ENCODE results near the gene PNPLA2. TPM values are rescaled to one million over a fixed set of nuclear protein-coding genes. Genes with fewer than 3 reads are reported as not detected.

Gene PNPLA2
- total RNA-seq, 1 experiment from 2014 or later = 45.4 TPM

DNA sequence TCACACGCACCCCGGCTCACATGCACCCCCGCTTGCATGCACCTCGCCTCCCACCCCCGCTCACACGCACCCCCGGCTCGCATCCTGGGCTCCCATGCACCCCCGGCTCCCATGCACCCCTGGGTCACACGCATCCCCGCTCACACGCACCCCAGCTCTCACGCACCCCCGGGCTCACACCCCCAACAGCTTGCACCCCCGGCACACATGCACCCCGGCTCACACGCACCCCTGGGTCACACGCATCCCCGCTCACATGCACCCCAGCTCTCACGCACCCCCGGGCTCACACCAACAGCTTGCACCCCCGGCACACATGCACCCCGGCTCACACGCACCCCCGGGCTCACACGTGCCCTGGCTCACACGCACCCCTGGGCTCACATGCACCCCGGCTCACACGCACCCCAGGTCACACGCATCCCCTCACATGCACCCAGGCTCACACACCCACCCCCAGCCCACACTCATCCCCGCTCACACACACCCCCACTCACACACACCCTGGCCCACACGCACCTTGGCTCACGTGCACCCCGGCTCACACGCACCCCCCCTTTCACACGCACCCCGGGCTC is 40.1 kb downstream of the PNPLA2 start:
- DNase-seq (ENCODE audit: low read depth) = no peak

DNA sequence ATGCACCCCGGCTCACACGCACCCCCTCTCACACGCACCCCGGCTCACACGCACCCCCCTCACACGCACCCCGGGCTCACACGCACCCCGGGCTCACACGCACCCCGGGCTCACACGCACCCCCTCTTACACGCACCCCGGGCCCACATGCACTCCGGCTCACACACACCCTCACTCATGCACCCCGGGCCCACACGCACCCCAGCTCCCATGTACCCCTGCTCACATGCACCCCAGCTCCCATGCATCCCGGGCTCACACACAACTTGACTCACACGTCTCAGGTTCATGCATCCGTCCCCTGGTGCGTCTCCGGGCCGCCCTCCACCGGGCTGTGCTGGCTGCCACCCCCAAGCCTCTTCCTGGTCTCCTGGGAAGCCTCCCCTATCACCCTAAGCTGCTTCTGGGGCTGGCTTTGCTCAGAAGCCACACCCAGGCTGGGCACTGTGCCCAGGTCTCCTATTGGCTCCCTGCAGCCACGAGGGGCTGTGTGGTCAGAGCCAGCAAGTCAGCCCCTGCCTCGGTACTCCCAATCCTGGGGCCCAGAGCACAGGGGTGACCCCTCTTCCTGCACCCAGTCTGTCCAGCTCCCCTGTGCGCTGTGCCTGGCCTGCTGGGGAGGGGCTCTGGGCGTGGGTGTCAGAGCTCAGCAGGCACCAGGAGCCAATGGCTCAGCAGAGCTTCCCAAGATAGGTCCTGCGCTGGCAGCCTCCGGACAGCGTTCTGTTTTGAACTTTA is 40.8 kb downstream of the PNPLA2 start:
- no peak for DNase-seq (ENCODE audit: low read depth)

DNA sequence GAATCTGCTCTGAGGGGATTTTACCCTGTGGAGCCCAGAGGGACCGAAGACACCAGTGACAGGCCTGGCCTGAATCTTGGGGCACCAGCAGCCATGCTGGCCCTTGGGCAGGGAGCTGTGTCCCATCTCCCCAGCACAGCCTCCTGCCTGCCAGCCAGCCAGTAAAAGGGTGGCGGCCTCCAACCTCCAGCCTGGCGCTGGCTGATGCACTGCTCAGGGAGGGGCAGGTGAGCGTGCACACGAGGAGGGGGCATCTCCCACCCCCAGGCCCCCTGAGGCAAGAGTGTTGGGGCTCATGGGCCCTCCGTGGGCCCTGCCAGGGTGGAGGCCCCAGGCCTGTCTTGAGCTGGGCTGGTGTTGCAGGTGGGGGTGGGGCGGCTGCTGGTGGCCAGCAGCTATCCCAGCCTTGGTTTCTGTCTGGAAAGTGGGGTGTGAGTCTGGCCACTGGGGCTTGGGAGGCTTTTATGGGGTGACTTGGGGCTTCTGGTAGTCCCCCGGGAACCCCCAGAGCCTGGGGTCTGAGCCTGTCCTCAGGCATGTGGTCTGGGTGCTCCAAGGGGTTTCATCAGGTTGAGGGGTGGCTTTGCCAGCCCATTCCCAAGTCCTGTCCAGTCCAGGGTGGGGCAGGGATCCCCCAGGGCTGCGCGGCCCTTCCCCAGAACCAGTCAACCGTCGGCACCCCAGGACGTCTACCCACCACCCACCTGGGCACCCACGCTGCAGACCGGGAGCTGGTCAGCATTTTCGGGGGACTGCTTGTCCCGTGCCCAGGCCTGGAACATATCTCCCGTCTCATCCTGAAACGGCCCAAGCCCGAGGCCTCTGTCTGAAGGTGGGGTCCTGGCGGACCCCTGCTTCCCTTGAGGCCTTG is 41.8 kb downstream of the PNPLA2 start:
- DNase-seq (ENCODE audit: low read depth) = no peak

DNA sequence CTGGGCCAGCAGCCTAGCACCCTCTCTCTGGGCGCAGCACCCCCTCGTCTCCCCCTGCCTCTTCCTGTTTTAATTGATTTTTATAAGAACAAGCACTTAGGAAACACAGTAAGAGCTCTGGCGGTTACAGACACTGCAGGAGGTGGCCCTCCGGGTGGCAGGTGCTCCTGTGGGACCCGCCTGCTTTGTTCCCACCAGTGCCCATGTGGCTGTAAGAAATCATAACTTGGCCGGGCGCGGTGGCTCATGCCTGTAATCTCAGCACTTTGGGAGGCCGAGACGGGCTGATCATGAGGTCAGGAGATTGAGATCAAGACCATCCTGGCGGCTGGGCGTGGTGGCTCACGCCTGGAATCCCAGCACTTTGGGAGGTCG is 42.4 kb downstream of the PNPLA2 start:
- no peak for DNase-seq (ENCODE audit: low read depth)

DNA sequence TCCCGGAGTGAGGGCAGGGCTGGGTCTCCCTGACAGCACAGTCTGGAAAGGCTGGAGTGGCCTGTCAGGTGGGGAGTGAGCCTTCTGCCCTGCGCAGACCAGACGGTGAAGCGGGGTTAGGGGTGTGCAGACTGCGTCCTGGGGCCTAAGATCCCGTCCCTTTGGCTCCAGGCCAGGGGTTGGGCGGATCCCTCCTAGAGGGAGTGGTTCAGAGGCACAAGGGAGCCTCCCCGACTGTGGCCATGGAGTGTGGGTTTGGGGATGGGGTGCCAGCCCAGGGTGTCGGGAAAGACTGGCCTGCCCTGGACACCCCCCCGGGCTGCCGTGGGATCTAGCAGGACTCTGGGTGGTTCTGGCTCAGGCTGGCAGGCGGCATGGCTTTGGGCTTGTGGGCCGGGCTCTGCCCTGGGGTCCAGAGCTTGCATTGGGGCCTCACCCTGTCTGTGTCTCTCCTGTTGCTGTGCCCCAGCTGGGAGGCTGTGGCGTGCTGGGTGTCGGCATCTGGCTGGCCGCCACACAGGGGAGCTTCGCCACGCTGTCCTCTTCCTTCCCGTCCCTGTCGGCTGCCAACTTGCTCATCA is 43.5 kb downstream of the PNPLA2 start:
- no peak for DNase-seq (ENCODE audit: low read depth)

DNA sequence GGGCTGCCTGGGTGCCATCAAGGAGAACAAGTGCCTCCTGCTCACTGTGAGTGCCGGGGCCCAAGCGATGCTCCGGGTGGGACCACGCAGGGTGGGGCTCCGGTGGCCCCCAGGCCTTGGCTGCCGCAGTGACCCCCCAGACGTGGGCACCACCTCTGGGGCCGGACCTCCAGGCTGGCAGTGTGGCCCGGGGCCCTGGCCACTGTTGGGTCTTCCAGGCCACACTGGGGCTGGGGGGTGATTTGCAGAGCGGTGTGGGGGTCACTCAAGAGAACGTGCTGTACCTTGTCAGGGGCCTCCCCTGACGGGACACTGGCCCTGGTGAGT is 43.9 kb downstream of the PNPLA2 start:
- no peak for DNase-seq (ENCODE audit: low read depth)

DNA sequence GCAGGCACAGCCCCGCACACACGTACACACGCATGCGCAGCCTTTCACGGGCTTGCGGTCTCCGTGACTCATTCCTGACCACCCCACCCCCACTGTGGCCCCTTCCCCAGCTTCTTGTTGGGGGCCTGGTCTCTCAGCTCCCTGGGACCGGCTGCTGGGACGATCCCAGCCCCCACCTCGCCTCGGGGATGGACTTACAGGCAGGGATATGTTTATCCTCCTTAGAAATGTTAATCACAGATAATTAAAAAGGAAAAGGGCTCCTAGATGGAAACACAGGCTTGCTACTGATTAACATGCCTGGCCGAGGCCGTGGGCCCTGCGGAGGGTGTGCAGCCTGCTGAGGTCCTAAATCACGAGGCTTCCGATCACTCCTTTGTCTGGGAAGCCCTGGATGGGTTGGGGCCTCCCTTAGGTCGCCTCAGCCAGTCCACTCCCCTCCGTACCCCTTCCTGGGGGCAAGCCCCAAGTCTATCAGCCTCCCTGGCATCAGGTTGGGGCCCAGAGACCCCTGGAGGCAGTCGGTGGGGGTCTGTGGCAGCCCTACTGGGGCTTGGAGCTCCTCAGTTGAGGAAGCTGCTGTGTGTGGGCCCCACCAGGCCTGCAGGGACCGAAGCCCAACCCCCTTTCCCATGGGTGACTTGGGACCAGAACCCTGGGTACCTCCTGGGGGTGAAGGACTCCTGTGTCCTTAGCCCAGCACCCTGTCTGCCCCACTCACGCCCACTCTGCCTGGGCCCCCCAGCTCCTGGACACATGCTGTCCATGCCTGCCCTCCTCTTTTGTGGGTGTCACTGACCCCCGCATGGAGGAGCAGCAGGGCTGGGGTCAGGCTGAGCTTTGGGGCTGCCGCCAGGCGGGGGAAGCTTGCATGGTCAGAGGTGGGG is 44.6 kb downstream of the PNPLA2 start:
- DNase-seq (ENCODE audit: low read depth) = no peak

DNA sequence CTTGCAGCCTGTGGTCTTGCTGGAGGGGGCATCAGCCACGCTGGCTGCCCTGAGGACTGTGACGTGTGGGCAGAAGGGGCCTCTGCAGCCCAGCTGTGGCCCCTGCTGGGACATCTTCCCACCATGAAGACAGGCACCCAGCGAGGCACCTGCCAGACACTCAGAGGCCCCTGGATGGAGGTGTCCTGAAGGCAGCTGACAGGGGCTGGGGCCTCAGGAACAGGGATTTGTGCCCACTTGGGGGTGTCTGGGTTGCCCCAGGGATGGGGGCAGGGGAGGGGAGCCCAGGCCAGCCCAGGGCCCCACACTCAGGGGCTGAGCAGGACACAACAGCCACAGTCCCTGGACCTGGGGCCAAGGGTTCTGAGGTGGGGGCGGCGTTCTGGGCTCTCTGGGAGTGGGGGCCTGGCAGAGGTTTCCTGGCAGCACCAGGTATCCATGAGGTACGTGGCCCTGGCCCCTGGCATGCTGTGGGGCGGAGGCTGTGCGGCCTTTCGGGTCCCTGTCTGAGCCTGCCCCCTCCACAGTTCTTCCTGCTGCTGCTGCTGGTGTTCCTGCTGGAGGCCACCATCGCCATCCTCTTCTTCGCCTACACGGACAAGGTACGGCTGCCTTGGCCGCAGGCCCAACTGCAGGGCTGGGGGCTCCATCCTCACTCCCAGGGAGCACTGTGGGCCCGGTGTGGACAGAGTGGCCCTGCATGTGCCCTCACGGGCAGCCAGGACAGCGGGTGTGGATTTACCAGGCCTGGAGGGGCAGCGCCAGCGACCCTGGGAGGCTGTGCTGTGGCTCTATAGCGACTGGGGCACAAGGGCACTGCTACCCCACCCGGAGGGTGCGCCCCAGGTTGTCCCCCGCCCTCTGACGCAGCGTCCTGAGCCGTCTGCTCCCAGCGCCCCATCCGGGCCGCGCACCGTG is 45.5 kb downstream of the PNPLA2 start:
- no peak for DNase-seq (ENCODE audit: low read depth)

DNA sequence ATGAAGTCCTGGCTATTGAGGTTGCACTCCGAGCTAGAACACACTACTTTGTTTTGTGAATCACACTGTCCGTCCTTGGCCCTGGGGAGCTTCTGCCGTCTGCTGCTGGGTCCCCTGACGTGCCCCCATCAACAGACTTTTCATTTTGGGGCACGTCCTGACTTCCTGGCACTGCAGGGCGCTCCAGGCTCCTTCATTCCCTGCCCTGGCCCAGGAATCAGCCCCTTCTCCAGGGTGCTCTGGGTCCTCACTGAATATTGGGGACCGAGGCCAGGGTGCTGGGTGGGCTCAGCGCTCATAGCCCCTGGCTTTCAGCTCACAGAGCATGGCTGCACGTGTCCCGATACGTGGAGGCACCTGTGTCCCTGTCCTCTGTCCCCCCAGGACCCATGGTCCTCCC is 46.2 kb downstream of the PNPLA2 start:
- no peak for DNase-seq (ENCODE audit: low read depth)

DNA sequence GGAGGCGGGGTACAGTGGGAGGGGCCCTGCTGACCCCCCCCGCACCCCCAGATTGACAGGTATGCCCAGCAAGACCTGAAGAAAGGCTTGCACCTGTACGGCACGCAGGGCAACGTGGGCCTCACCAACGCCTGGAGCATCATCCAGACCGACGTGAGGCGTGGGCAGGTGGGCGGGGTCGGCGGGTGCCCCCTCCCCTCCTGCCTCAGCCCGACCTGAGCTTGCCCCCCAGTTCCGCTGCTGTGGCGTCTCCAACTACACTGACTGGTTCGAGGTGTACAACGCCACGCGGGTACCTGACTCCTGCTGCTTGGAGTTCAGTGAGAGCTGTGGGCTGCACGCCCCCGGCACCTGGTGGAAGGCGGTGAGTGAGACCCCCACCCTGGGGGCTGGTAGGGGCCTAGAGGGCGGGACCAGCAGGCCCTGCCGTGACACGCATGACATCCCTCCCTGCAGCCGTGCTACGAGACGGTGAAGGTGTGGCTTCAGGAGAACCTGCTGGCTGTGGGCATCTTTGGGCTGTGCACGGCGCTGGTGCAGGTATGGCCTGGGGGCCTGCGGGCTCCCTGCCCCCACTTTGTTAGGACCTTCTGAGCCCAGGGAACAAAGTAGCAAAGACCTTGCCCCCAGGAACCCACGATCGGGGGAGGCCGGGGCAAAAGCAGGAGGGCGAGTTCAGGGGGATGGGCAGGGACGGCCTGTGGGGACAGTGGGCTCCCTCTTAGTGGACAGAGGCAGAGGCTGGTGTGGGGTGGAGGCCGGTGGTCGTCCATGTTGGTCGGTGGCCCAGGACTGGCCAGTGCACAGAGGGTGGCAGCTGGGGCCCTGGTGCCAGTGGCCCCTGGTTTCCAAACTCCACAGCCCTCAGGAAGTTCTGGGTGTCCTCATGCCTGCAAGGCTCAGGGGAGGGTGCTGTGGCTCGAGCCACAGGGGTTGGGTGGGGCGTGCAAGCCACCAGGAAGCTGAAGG is 47.0 kb downstream of the PNPLA2 start:
- no peak for DNase-seq (ENCODE audit: low read depth)

DNA sequence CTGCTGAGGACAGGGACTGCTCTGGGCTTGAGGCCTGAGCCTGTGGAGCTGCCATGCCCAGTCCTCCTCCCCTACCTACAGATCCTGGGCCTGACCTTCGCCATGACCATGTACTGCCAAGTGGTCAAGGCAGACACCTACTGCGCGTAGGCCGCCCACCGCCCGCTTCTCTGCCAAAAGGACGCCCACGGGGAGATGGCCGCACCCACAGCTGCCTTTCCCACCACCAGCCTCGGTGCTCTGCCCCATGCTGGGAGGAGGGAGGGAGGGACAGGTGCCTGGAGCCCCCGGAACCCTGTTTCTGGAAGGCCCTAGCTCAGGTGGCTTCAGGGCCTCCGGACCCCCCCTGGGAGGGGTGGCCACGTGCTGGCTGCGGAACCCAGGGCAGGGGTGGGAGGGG is 47.8 kb downstream of the PNPLA2 start:
- DNase-seq (ENCODE audit: low read depth) = no peak

DNA sequence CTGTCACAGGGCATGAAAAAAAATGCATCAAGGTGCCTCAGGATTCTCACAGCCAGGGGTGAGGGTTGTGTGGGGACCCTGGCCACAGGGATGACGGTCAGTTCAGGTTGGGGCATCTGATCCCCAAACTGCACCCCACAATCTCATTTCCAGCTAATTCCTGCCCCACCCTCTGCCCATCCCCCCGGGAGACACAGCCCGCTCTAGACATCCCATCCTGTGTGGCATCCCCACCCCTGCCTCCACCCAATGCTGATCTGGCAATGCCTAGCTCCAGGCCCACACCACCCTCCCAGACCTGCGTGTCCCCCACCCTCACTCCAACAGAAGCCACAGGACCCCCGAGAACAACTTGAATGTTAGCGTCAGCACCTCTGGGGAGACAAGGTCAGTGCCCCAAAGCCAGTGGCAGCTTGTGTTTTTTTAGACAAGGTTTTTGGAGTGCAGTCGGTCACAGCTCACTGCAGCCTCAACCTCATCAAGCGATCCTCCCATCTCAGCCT is 49.2 kb downstream of the PNPLA2 start:
- no peak for DNase-seq (ENCODE audit: low read depth)

DNA sequence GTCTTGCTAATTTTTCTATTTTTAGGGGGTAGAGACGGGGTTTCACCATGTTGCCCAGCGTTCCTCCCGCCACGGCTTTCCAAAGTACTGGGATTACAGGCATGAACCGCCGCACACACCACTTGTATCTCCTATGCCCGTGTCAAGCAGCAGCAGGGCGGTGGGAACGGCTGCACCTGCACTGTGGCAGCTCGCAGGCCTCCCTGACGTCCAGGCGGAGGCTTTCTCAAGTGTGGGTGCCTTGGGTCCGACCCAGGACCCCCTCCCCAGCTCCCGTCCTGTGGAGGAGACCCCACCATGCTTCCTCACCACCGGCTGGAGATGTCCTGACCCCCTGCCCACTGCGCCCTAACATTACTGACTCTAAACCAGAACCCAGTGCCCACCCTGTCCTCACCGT is 49.7 kb downstream of the PNPLA2 start:
- DNase-seq (ENCODE audit: low read depth) = no peak

DNA sequence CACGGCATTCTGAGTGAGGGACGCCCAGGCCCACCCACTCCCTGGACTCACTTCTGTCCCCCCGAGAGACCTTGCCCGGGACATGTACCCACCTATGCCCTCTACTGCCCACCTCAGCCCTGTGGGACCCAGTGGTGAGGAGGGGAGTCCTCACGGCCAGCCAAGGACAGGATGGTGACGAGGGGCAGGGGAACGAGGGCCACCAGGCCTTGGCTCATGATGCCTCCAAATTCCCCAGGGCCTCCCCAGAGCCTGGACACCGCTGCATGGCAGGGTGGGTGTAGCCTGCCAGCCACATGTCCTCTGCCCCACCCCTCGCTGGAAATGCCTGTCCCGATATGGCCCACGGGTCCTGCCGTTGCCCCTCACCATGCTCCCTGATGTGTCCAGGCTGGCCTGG is 50.1 kb downstream of the PNPLA2 start:
- no peak for DNase-seq (ENCODE audit: low read depth)

DNA sequence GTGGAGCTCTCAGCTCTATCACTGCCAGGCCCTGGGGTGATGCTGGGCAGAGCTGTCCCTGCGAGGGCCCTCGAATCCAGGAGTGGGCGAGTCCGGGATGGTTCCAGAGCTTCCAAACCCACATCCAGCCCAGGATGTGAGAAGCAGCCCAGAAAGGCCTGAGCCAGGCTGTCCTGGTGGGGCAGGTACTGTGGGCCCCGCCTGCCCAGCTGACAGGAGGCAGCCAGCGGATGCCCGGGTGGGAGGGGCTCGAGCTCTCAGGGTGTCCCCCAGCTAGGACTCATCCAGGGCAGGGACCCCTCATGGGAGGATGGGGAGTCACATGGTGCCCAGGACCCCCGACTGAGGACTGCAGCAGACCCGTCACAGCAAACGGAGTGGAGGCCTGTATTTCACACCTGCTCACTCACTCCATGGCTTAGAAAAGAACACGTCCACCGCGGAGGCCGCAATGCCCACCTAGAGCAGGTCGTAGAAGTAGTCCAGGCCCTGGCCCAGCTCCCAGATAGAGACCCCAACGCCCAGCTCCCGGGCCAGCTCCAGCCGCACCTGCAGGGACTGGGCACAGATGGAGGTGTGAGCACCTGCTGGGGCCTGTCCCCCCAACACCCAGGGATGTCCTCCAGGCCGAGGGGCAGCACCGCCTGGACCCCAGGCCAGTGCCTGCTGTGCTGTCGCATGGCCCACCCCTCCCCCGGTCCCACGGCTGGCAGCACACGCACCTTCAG is 50.8 kb downstream of the PNPLA2 start:
- DNase-seq (ENCODE audit: low read depth) = no peak

DNA sequence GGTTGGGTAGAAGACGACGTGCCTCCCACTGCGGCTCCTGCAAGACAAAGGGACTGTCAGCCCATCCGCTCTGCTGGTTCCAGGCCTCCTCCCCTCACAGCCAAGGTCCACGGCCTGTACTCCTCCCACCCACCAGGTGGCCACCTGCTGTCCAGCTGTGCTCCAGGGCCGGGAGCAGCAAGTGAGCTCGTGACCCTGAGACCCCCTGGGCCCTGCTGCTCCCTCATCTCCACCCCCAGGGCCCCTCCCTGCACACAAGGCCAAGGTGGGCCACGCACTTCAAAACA is 51.4 kb downstream of the PNPLA2 start:
- no peak for DNase-seq (ENCODE audit: low read depth)

DNA sequence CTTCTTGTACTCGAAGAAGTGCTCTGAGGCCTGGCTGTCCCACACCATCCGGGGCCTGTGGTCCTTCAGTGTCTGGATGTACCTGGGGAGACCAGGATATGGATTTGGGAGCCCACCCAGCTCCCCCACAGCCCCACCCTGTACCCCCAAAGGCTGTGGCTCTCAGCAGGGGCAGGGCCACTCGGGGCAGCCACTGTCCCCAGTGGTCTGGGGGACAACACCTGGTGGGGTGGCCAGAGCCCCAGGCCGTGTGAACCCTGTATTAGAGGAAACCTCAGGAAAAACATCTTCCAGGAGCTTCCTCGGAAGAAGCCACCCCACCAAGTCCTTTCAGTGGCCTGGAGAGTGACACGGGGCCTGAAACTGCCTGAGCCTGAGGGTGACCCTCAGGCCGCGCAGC is 51.7 kb downstream of the PNPLA2 start:
- no peak for DNase-seq (ENCODE audit: low read depth)

DNA sequence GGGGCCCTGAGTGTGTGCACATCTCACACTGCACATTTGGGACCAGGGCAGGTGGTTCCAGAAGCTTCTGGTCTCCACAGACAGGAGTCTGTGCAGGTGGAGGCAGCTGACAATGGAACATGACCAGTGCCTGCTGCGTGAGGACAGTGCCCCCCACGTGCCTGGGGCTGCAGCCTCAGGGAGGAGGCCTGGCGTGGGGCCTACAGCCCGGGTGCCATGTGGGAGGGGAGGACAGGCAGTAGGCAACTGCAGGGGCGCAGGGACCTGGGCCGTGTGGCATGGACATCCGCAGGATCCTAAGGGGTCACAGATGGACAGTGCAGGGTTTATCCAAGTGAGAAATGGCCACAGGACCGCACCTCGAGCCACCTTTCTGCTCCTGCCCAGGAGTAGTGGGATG is 52.8 kb downstream of the PNPLA2 start:
- no peak for DNase-seq (ENCODE audit: low read depth)

DNA sequence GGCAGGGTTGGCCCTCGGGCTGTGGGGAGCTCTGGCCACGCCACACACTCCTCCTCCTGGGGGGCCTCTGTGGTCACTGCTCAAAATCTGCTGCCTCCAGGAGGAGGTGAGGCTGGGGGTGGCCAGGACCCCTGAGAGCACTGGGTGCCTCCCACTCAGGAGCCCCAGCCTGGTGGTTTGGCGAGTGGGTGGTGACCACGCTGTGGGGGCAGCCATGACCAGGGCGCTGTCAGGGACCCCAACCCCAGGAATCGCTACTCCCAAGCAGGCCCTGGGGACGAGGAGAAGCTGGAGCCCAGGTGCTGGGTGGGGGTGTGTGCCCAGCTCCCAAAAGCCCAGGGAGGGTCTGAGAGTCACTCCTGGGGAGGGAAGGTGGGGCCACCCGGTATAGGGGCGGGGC is 54.1 kb downstream of the PNPLA2 start:
- DNase-seq (ENCODE audit: low read depth) = no peak

Data from LHCN-M2 (cell line).